Tibial nerve (tissue), 4 donors: ENCODE results near the gene ACOD1. TPM values are rescaled to one million over a fixed set of nuclear protein-coding genes. Genes with fewer than 3 reads are reported as not detected.

Experiments used
- DNase-seq, 2 donors: peaks; one replicate each; pipeline ENCODE4 v3.0.0-alpha.2; 2019; ENCODE audit warnings: low spot score in 2 of 2
- H3K27ac ChIP-seq, 4 donors: fragments of 200-600 bp; sonication (generic) in 3 of 4; one replicate each; pipeline ENCODE4 v1.5.1; 2017 to 2019; ENCODE audit warnings: mild to moderate bottlenecking in 1 of 4
- H3K27me3 ChIP-seq, 2 donors: fragments of 200-600 bp; sonication (generic) in 1 of 2; one replicate each; pipeline versions ENCODE4 v1.5.1 to v1.6.0; 2017 to 2019
- H3K36me3 ChIP-seq, 3 donors: fragments of 200-600 bp; sonication (generic); one replicate each; pipeline ENCODE4 v1.5.1; 2018 to 2019
- H3K4me1 ChIP-seq, 4 donors: fragments of 200-600 bp; sonication (generic) in 3 of 4; one replicate each; pipeline ENCODE4 v1.5.1; 2017 to 2019
- H3K4me3 ChIP-seq, 4 donors: fragments of 200-600 bp; sonication (generic) in 3 of 4; one replicate each; pipeline ENCODE4 v1.5.1; 2017 to 2019; ENCODE audit warnings: mild to moderate bottlenecking in 1 of 4, moderate library complexity in 1 of 4
- H3K9me3 ChIP-seq, 4 donors: fragments of 200-600 bp; sonication (generic) in 3 of 4; one replicate each; pipeline ENCODE4 v1.5.1; 2017 to 2019
- EP300 ChIP-seq, 2 donors: sonication (generic); formaldehyde crosslinking; IDR thresholded peaks; one replicate each; pipeline ENCODE4 v1.6.1; 2017; ENCODE audit warnings: antibody characterized with exemption in 2 of 2, mild to moderate bottlenecking in 1 of 2
- POLR2A ChIP-seq, 2 donors: fragments of 450-650 bp; IDR thresholded peaks; one replicate each; pipeline ENCODE4 v1.6.1; 2017; ENCODE audit warnings: antibody characterized with exemption in 2 of 2, mild to moderate bottlenecking in 2 of 2, moderate library complexity in 2 of 2
- WGBS, 2 donors: methylation state at CpG; one replicate each; pipeline ENCODE4 v1.1.5; 2018; 5-methylcytosine and 5-hydroxymethylcytosine counted together
- total RNA-seq, 4 donors: library from RNA; depleted of rRNA; stranded (reverse); fragments of >200 nt; gene quantifications; one replicate each; pipeline ENCODE4 v1.1.0, GENCODE V29; 2016
- TF ChIP-seq, protein P1 (sequence below), 5 experiments: fragments of 200-600 bp in 3 of 5; fragments of 450-650 bp in 2 of 5; sonication (generic) in 3 of 5; IDR thresholded peaks; one replicate each; pipeline ENCODE4 v1.5.1; 2016 to 2019; ENCODE audit warnings: antibody characterized with exemption in 5 of 5, mild to moderate bottlenecking in 3 of 5, moderate library complexity in 2 of 5

Gene ACOD1
- total RNA-seq, 4 donors from 2014 or later = not detected

DNA sequence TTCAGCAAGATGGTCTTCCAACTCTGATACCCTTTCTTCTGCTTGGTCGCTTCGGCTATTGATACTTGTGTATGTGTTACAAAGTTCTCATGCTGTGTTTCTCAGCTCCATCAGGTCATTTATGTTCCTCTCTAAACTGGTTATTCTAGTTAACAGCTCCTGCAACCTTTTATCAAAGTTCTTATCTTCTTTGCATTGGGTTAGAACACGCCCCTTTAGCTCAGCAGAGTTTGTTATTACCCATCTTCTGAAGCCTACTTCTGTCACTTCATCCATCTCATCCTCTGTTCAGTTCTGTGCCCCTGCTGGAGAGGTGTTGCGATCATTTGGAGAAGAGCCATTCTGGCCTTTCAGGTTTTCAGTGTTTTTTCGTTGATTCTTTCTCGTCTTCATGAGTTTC lies 18.7 kb downstream of the ACOD1 start:
- DNase-seq = no peak
- no peaks in the 10 kb centered on the region for H3K9me3 ChIP-seq
- H3K27me3 ChIP-seq = no peaks in the 10 kb centered on the region
- no peak for TF ChIP-seq POLR2A (IDR thresholded peaks at IDR 0.05)
- TF ChIP-seq, protein P1, sequence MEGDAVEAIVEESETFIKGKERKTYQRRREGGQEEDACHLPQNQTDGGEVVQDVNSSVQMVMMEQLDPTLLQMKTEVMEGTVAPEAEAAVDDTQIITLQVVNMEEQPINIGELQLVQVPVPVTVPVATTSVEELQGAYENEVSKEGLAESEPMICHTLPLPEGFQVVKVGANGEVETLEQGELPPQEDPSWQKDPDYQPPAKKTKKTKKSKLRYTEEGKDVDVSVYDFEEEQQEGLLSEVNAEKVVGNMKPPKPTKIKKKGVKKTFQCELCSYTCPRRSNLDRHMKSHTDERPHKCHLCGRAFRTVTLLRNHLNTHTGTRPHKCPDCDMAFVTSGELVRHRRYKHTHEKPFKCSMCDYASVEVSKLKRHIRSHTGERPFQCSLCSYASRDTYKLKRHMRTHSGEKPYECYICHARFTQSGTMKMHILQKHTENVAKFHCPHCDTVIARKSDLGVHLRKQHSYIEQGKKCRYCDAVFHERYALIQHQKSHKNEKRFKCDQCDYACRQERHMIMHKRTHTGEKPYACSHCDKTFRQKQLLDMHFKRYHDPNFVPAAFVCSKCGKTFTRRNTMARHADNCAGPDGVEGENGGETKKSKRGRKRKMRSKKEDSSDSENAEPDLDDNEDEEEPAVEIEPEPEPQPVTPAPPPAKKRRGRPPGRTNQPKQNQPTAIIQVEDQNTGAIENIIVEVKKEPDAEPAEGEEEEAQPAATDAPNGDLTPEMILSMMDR (IDR thresholded peaks at IDR 0.05) = no peak
- TF ChIP-seq EP300 (IDR thresholded peaks at IDR 0.05) = no peak
- 79 to 81% methylated on average over 6 of the region's 6 CpGs for WGBS, 2 donors
- no peaks in the 10 kb centered on the region for H3K36me3 ChIP-seq
- H3K27ac ChIP-seq = peak overlapping the region; percentile 49 to 90 (median 74)
- H3K4me1 ChIP-seq = peaks cover 0 to 16% (median 10%) of the 10 kb centered on the region in 4 donors
- no peak overlapping the region for H3K4me3 ChIP-seq

GRCh38 chr13:76968041-76968440 lies 19.7 kb downstream of the ACOD1 start:
- DNase-seq = no peak
- peaks cover 0 to 21% (median 10%) of the 10 kb centered on the region in 4 donors for H3K4me1 ChIP-seq
- WGBS, 2 donors = 89 to 100% methylated on average over 1 to 4 of the region's 6 CpGs

GRCh38 chr13:76969488-76970365 lies 21.4 kb downstream of the ACOD1 start:
- H3K27me3 ChIP-seq = no peaks in the 10 kb centered on the region
- no peaks in the 10 kb centered on the region for H3K9me3 ChIP-seq
- WGBS, 2 donors = 87 to 88% methylated on average over 5 of the region's 5 CpGs
- H3K36me3 ChIP-seq = no peaks in the 10 kb centered on the region
- DNase-seq = no peak
- H3K4me3 ChIP-seq = no peak overlapping the region
- H3K4me1 ChIP-seq = peaks cover 0 to 21% (median 9%) of the 10 kb centered on the region in 4 donors
- peak overlapping the region in 3 of 4 donors; percentile 33 to 89 (median 66) for H3K27ac ChIP-seq
- TF ChIP-seq, protein P1 (IDR thresholded peaks at IDR 0.05) = no peak
- no peak for TF ChIP-seq EP300 (IDR thresholded peaks at IDR 0.05)
- TF ChIP-seq POLR2A (IDR thresholded peaks at IDR 0.05) = no peak

More at GRCh38 chr13:76968041-76968440, 19.7 kb downstream of the ACOD1 start:
- Histone ChIP-seq H3K27ac (peak overlapping the region; percentile 6 to 89 (median 56)), H3K9me3 (no peaks in the 10 kb centered on the region), H3K36me3 (no peaks in the 10 kb centered on the region), H3K27me3 (no peaks in the 10 kb centered on the region), H3K4me3 (no peak overlapping the region)
- TF ChIP-seq POLR2A (IDR thresholded peaks at IDR 0.05) (no peak), EP300 (IDR thresholded peaks at IDR 0.05) (no peak)
- TF ChIP-seq, protein P1 (IDR thresholded peaks at IDR 0.05) = no peak

- Histone ChIP-seq H3K36me3 (no peaks in the 10 kb centered on the region), H3K27ac (peak overlapping the region in 1 of 4 donors; percentile 62), H3K4me3 (no peak overlapping the region), H3K9me3 (no peaks in the 10 kb centered on the region), H3K27me3 (no peaks in the 10 kb centered on the region), H3K4me1 (peaks cover 0 to 8% (median 1%) of the 10 kb centered on the region in 4 donors)
- no peak for DNase-seq
- 48 to 82% methylated on average over 3 of the region's 3 CpGs for WGBS, 2 donors
- TF ChIP-seq EP300 (IDR thresholded peaks at IDR 0.05) (no peak), POLR2A (IDR thresholded peaks at IDR 0.05) (no peak)
- TF ChIP-seq, protein P1 (IDR thresholded peaks at IDR 0.05) = no peak
Observed at GRCh38 chr13:76971215-76971614, 22.9 kb downstream of the ACOD1 start.
